ENCODE data around the gene APBA1. TPM values are rescaled to one million over a fixed set of nuclear protein-coding genes. Genes with fewer than 3 reads are reported as not detected.

APBA1 gene
- polyA plus RNA-seq, 1 experiment: 4.6 TPM

GRCh38 chr9:69432623-69433022 lies 239.5 kb downstream of the APBA1 start:
- Histone ChIP-seq H3K27me3 (ENCODE audit: control insufficient read depth, insufficient read depth, low read length) (no peaks in the 10 kb centered on the region), H3K36me3 (ENCODE audit: control insufficient read depth, insufficient read depth, low read length) (no peaks in the 10 kb centered on the region; the same call in 1 of the 2 replicates), H3K4me3 (ENCODE audit: low read depth, low read length) (no peak overlapping the region)
- ChIA-PET CTCF (interaction anchor here (1.1 to 2.5 kb wide), 3 partner anchors 9 to 455 kb away, joined by 3 to 21 read pairs (median 3); no protein-coding TSS in a partner anchor), POLR2A (no interaction called here)
- TF ChIP-seq, protein P1, sequence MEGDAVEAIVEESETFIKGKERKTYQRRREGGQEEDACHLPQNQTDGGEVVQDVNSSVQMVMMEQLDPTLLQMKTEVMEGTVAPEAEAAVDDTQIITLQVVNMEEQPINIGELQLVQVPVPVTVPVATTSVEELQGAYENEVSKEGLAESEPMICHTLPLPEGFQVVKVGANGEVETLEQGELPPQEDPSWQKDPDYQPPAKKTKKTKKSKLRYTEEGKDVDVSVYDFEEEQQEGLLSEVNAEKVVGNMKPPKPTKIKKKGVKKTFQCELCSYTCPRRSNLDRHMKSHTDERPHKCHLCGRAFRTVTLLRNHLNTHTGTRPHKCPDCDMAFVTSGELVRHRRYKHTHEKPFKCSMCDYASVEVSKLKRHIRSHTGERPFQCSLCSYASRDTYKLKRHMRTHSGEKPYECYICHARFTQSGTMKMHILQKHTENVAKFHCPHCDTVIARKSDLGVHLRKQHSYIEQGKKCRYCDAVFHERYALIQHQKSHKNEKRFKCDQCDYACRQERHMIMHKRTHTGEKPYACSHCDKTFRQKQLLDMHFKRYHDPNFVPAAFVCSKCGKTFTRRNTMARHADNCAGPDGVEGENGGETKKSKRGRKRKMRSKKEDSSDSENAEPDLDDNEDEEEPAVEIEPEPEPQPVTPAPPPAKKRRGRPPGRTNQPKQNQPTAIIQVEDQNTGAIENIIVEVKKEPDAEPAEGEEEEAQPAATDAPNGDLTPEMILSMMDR (IDR thresholded peaks at IDR 0.05; ENCODE audit: insufficient read depth, low read depth, low read length): no peak
- no peak for DNase-seq (ENCODE audit: low read depth)

DNA sequence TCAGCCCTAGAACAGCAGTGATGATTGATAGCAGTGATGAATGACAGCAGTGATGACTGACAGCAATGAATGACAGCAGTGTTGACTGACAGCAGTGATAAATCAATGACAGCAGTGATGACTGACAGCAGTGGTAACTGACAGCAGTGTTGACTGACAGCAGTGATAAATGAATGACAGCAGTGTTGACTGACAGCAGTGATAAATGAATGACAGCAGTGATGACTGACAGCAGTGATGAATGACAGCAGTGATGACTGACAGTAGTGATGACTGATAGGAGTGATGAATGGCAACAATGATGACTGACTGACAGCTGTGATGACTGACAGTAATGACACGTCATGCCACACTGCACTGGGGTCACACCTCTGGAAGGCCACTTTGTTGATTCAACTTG lies 240.4 kb downstream of the APBA1 start:
- TF ChIP-seq, protein P1 (IDR thresholded peaks at IDR 0.05; ENCODE audit: insufficient read depth, low read depth, low read length): no peak
- POLR2A ChIA-PET: no interaction called here
- no peak for DNase-seq (ENCODE audit: low read depth)
- H3K4me3 ChIP-seq (ENCODE audit: low read depth, low read length): no peak overlapping the region
- CTCF ChIA-PET: interaction anchor here (1.0 to 2.5 kb wide), 4 partner anchors 8 to 456 kb away, joined by 3 to 21 read pairs (median 3); no protein-coding TSS in a partner anchor
- no peaks in the 10 kb centered on the region; the same call in 1 of the 2 replicates for H3K36me3 ChIP-seq (ENCODE audit: control insufficient read depth, insufficient read depth, low read length)
- H3K27me3 ChIP-seq (ENCODE audit: control insufficient read depth, insufficient read depth, low read length): no peaks in the 10 kb centered on the region

GRCh38 chr9:69431203-69431602 lies 241.0 kb downstream of the APBA1 start:
- H3K4me3 ChIP-seq (ENCODE audit: low read depth, low read length): no peak overlapping the region
- CTCF ChIA-PET: interaction anchor here (1.0 kb wide), 2 partner anchors 9 to 120 kb away, joined by 3 to 5 read pairs; no protein-coding TSS in a partner anchor
- no peaks in the 10 kb centered on the region for H3K27me3 ChIP-seq (ENCODE audit: control insufficient read depth, insufficient read depth, low read length)
- H3K36me3 ChIP-seq (ENCODE audit: control insufficient read depth, insufficient read depth, low read length): no peaks in the 10 kb centered on the region; the same call in 1 of the 2 replicates
- TF ChIP-seq, protein P1 (IDR thresholded peaks at IDR 0.05; ENCODE audit: insufficient read depth, low read depth, low read length): no peak
- POLR2A ChIA-PET: no interaction called here
- no peak for DNase-seq (ENCODE audit: low read depth)

DNA sequence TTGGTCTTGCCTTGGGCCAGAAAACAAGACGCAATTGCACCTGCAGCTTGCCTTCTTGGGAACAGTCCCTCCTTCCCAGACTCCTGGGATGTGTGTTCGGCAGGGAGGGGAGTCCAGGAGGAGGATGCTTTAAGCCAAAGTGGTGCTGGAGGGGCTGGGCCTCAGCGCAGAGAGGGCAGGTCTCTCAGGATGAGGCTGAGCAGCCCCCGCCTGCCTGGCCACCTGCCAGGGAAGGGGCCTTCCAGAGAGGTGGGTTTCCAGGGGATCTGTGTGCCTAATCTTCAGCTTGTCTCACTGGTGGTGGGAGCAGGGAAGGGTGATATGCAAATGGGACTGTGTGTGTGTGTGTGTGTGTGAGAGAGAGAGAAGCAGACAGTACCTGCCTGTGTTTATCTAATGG lies 242.0 kb downstream of the APBA1 start:
- TF ChIP-seq, protein P1 (IDR thresholded peaks at IDR 0.05; ENCODE audit: insufficient read depth, low read depth, low read length): no peak
- H3K27me3 ChIP-seq (ENCODE audit: control insufficient read depth, insufficient read depth, low read length): no peaks in the 10 kb centered on the region
- ChIA-PET POLR2A (no interaction called here), CTCF (interaction anchor here (1.0 kb wide), 1 partner anchor 8 kb away, joined by 5 read pairs; no protein-coding TSS in a partner anchor)
- no peak for DNase-seq (ENCODE audit: low read depth)
- H3K36me3 ChIP-seq (ENCODE audit: control insufficient read depth, insufficient read depth, low read length): no peaks in the 10 kb centered on the region; the same call in 1 of the 2 replicates
- no peak overlapping the region for H3K4me3 ChIP-seq (ENCODE audit: low read depth, low read length)

GRCh38 chr9:69429281-69429680 lies 242.9 kb downstream of the APBA1 start:
- ChIA-PET CTCF (no interaction called here), POLR2A (no interaction called here)
- no peak for DNase-seq (ENCODE audit: low read depth)

More at GRCh38 chr9:69429281-69429680, 242.9 kb downstream of the APBA1 start:
- TF ChIP-seq, protein P1 (IDR thresholded peaks at IDR 0.05; ENCODE audit: insufficient read depth, low read depth, low read length): no peak
- Histone ChIP-seq H3K4me3 (ENCODE audit: low read depth, low read length) (no peak overlapping the region), H3K27me3 (ENCODE audit: control insufficient read depth, insufficient read depth, low read length) (no peaks in the 10 kb centered on the region), H3K36me3 (ENCODE audit: control insufficient read depth, insufficient read depth, low read length) (no peaks in the 10 kb centered on the region; the same call in 1 of the 2 replicates)

All from BJ (cell line).